Hepatocyte (in vitro differentiated cells): ENCODE measurements around the gene WDR81. TPM values are rescaled to one million over a fixed set of nuclear protein-coding genes. Genes with fewer than 3 reads are reported as not detected.

Experiments
- DNase-seq: peaks from one replicate; pipeline ENCODE4 v3.0.0-alpha.2; 2016; ENCODE audit warnings: low spot score
- H2AFZ ChIP-seq: fragments of 200-600 bp; sonication (generic); 2 replicates; pipeline ENCODE4 v1.6.0; 2016; ENCODE audit warnings: antibody characterized with exemption, mild to moderate bottlenecking
- H3K27ac ChIP-seq: fragments of 200-600 bp; sonication (generic); 2 replicates; pipeline ENCODE4 v1.5.1; 2016; ENCODE audit warnings: mild to moderate bottlenecking
- H3K27me3 ChIP-seq: fragments of 200-600 bp; sonication (generic); 2 replicates; pipeline ENCODE4 v1.6.1; 2016
- H3K36me3 ChIP-seq: fragments of 200-600 bp; sonication (generic); replicated peaks from 2 replicates; pipeline ENCODE4 v1.5.1; 2016; ENCODE audit warnings: low read depth; ENCODE audit not compliant: insufficient read depth
- H3K4me1 ChIP-seq: fragments of 200-600 bp; sonication (generic); 2 replicates; pipeline ENCODE4 v1.5.1; 2016; ENCODE audit warnings: mild to moderate bottlenecking, moderate library complexity; ENCODE audit not compliant: insufficient read depth
- H3K4me2 ChIP-seq: fragments of 200-600 bp; sonication (generic); 2 replicates; pipeline ENCODE4 v1.6.0; 2016
- H3K4me3 ChIP-seq: fragments of 200-600 bp; sonication (generic); 2 replicates; pipeline ENCODE4 v1.5.1; 2016; ENCODE audit warnings: mild to moderate bottlenecking
- H3K79me2 ChIP-seq: fragments of 200-600 bp; sonication (generic); 2 replicates; pipeline ENCODE4 v1.6.0; 2017; ENCODE audit warnings: mild to moderate bottlenecking
- H3K9me2 ChIP-seq: fragments of 200-600 bp; sonication (generic); replicated peaks from 2 replicates; pipeline ENCODE4 v1.6.0; 2017; ENCODE audit warnings: mild to moderate bottlenecking; ENCODE audit not compliant: insufficient read depth
- H3K9me3 ChIP-seq: fragments of 200-600 bp; sonication (generic); 2 replicates; pipeline ENCODE4 v1.5.1; 2016; ENCODE audit warnings: low read depth, mild to moderate bottlenecking
- H4K20me1 ChIP-seq: fragments of 200-600 bp; sonication (generic); 2 replicates; pipeline ENCODE4 v1.6.0; 2016; ENCODE audit warnings: mild to moderate bottlenecking; ENCODE audit not compliant: insufficient read depth, poor library complexity, severe bottlenecking
- EZH2 ChIP-seq: fragments of 200-600 bp; sonication (generic); IDR thresholded peaks from 2 replicates; pipeline ENCODE4 v1.6.1; 2016; ENCODE audit warnings: antibody characterized with exemption, mild to moderate bottlenecking, borderline replicate concordance
- EZH2phosphoT487 ChIP-seq: fragments of 200-600 bp; sonication (generic); IDR thresholded peaks from one replicate; pipeline ENCODE4 v1.6.1; 2018; ENCODE audit warnings: antibody characterized with exemption, mild to moderate bottlenecking, low read depth, moderate library complexity; ENCODE audit not compliant: unreplicated experiment, severe bottlenecking
- WGBS: methylation state at CpG from one replicate; pipeline ENCODE4 v1.1.6; 2016; ENCODE audit warnings: low lambda C conversion rate; ENCODE audit errors: missing lambda C conversion rate; 5-methylcytosine and 5-hydroxymethylcytosine counted together
- polyA plus RNA-seq: library from polyadenylated mRNA; unstranded; fragments of >200 nt; fragmentation: Nextera tagmentation; extraction: Ambion mirVana; gene quantifications from 2 replicates; pipeline ENCODE4 v1.2.1, GENCODE V29; 2016
- total RNA-seq: library from RNA; depleted of rRNA; stranded (reverse); fragments of >200 nt; gene quantifications from 2 replicates; pipeline ENCODE4 v1.2.3, GENCODE V29; 2014
- TF ChIP-seq, protein P1 (sequence below): fragments of 200-600 bp; sonication (generic); IDR thresholded peaks from 2 replicates; pipeline ENCODE4 v1.5.1; 2016; ENCODE audit warnings: antibody characterized with exemption, mild to moderate bottlenecking; ENCODE audit not compliant: poor library complexity

WDR81 gene
- total and polyA plus RNA-seq, 2 experiments from 2014 or later, result 24.0 to 24.4 TPM

GRCh38 chr17:1758807-1759206 lies 34.3 kb downstream of the WDR81 start:
- Histone ChIP-seq H4K20me1 (no peaks in the 10 kb centered on the region), H3K4me2 (no peak overlapping the region), H2AFZ (no peak overlapping the region), H3K9me2 (no peaks in the 10 kb centered on the region), H3K27ac (no peak overlapping the region), H3K9me3 (no peaks in the 10 kb centered on the region), H3K4me1 (peaks cover 18% of the 10 kb centered on the region), H3K4me3 (no peak overlapping the region), H3K79me2 (peaks cover 6% of the 10 kb centered on the region), H3K36me3 (no peaks in the 10 kb centered on the region), H3K27me3 (no peaks in the 10 kb centered on the region)
- WGBS, result 97% methylated on average over 15 of the region's 15 CpGs
- TF ChIP-seq, protein P1, sequence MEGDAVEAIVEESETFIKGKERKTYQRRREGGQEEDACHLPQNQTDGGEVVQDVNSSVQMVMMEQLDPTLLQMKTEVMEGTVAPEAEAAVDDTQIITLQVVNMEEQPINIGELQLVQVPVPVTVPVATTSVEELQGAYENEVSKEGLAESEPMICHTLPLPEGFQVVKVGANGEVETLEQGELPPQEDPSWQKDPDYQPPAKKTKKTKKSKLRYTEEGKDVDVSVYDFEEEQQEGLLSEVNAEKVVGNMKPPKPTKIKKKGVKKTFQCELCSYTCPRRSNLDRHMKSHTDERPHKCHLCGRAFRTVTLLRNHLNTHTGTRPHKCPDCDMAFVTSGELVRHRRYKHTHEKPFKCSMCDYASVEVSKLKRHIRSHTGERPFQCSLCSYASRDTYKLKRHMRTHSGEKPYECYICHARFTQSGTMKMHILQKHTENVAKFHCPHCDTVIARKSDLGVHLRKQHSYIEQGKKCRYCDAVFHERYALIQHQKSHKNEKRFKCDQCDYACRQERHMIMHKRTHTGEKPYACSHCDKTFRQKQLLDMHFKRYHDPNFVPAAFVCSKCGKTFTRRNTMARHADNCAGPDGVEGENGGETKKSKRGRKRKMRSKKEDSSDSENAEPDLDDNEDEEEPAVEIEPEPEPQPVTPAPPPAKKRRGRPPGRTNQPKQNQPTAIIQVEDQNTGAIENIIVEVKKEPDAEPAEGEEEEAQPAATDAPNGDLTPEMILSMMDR, result no peak
- TF ChIP-seq EZH2phosphoT487, result no peak
- no peak for TF ChIP-seq EZH2
- DNase-seq, result no peak

GRCh38 chr17:1759529-1759928 lies 35.0 kb downstream of the WDR81 start:
- WGBS, result 85% methylated on average over 5 of the region's 5 CpGs
- Histone ChIP-seq H3K27ac (no peak overlapping the region), H4K20me1 (no peaks in the 10 kb centered on the region), H3K4me3 (no peak overlapping the region), H3K36me3 (no peaks in the 10 kb centered on the region), H3K9me3 (no peaks in the 10 kb centered on the region), H2AFZ (no peak overlapping the region), H3K79me2 (peaks cover 6% of the 10 kb centered on the region), H3K27me3 (no peaks in the 10 kb centered on the region), H3K4me1 (peaks cover 23% of the 10 kb centered on the region), H3K9me2 (no peaks in the 10 kb centered on the region), H3K4me2 (no peak overlapping the region)
- no peak for DNase-seq
- TF ChIP-seq EZH2 (no peak), EZH2phosphoT487 (no peak)
- TF ChIP-seq, protein P1, result no peak

DNA sequence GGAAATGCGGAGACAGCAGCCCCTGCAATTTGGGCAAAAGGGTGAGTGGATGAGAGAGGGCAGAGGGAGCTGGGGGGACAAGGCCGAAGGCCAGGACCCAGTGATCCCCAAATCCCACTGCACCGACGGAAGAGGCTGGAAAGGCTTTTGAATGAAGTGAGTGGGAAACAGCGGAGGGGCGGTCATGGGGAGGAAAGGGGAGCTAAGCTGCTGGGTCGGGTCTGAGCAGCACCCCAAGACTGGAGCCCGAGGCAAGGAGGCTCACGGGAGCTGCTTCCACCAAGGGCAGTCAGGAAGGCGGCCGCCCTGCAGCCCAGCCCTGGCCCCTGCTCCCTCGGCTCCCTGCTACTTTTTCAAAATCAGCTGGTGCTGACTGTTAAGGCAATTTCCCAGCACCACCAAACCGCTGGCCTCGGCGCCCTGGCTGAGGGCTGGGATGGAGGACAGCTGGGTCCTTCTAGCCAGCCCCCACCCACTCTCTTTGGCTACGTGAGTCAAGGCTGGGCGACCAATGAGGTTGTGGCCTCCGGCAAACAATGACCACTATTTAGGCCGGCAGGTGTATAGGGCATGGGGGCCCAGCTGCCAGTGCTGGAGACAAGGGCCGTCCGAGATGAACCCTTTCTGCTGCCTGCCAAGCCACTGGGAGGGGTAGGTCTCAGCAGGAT lies 37.9 kb downstream of the WDR81 start:
- H3K4me3 ChIP-seq, result peak overlapping the region; percentile 41
- TF ChIP-seq, protein P1, result no peak
- TF ChIP-seq EZH2phosphoT487 (no peak), EZH2 (no peak)
- no peak for DNase-seq
- H3K4me1 ChIP-seq, result peaks cover 23% of the 10 kb centered on the region
- H3K4me2 ChIP-seq, result peak overlapping the region; percentile 84
- H4K20me1 ChIP-seq, result no peaks in the 10 kb centered on the region
- no peak overlapping the region for H2AFZ ChIP-seq
- 20% methylated on average over 19 of the region's 21 CpGs for WGBS
- peak overlapping the region; percentile 95 for H3K27ac ChIP-seq
- H3K27me3 ChIP-seq, result no peaks in the 10 kb centered on the region
- no peaks in the 10 kb centered on the region for H3K36me3 ChIP-seq
- H3K9me3 ChIP-seq, result no peaks in the 10 kb centered on the region
- H3K9me2 ChIP-seq, result no peaks in the 10 kb centered on the region
- peaks cover 22% of the 10 kb centered on the region for H3K79me2 ChIP-seq
